HepG2 (cell line): Measurements from ENCODE around the gene LITAF. TPM values are rescaled to one million over a fixed set of nuclear protein-coding genes. Genes with fewer than 3 reads are reported as not detected.
A peak's percentile ranks its signal among the peaks of the same experiment; 100 is the strongest.

Experiments
- ARID2 ChIP-seq: sonication (generic); formaldehyde crosslinking; IDR thresholded peaks from 2 replicates; pipeline ENCODE4 v1.8.1; 2022; ENCODE audit warnings: mild to moderate bottlenecking, missing genetic modification reagents, borderline replicate concordance
- DNMT1 ChIP-seq: sonication (generic); formaldehyde crosslinking; IDR thresholded peaks from 2 replicates; pipeline ENCODE4 v1.5.1; 2020; ENCODE audit warnings: mild to moderate bottlenecking, missing genetic modification reagents
- ETV6 ChIP-seq: sonication (generic); formaldehyde crosslinking; conservative IDR thresholded peaks from 2 replicates; pipeline ENCODE4 v1.4.0; 2020; ENCODE audit warnings: missing genetic modification reagents
- HIC2 ChIP-seq: sonication (generic); formaldehyde crosslinking; IDR thresholded peaks from 2 replicates; pipeline ENCODE4 v1.9.0; 2022; ENCODE audit warnings: low read depth, missing genetic modification reagents
- KLF12 ChIP-seq: sonication (generic); formaldehyde crosslinking; IDR thresholded peaks from 2 replicates; pipeline ENCODE4 v1.4.0; 2020; ENCODE audit warnings: missing genetic modification reagents, borderline replicate concordance
- MED8 ChIP-seq: sonication (generic); formaldehyde crosslinking; IDR thresholded peaks from 2 replicates; pipeline ENCODE4 v1.8.1; 2023; ENCODE audit warnings: mild to moderate bottlenecking, missing genetic modification reagents; ENCODE audit not compliant: insufficient replicate concordance
- PHF5A ChIP-seq: IDR thresholded peaks from one replicate; pipeline ENCODE4 v1.6.1; 2018; ENCODE audit warnings: low read depth, missing genetic modification reagents; ENCODE audit not compliant: unreplicated experiment
- SMAD1 ChIP-seq: sonication (generic); formaldehyde crosslinking; IDR thresholded peaks from 2 replicates; pipeline ENCODE4 v1.4.0; 2020; ENCODE audit warnings: missing genetic modification reagents, low read depth, mild to moderate bottlenecking, borderline replicate concordance
- SP4 ChIP-seq: sonication (generic); formaldehyde crosslinking; IDR thresholded peaks from 2 replicates; pipeline ENCODE4 v1.8.1; 2023; ENCODE audit warnings: mild to moderate bottlenecking, missing genetic modification reagents
- TSC22D2 ChIP-seq: sonication (generic); formaldehyde crosslinking; IDR thresholded peaks from 2 replicates; pipeline ENCODE4 v1.5.1; 2020; ENCODE audit warnings: missing genetic modification reagents, mild to moderate bottlenecking, borderline replicate concordance
- ZBTB43 ChIP-seq: sonication (generic); formaldehyde crosslinking; conservative IDR thresholded peaks from 2 replicates; pipeline ENCODE4 v1.4.0; 2020; ENCODE audit warnings: missing genetic modification reagents
- ZNF264 ChIP-seq: sonication (generic); formaldehyde crosslinking; IDR thresholded peaks from 2 replicates; pipeline ENCODE4 v1.4.0; 2020; ENCODE audit warnings: missing genetic modification reagents
- ZNF275 ChIP-seq: sonication (generic); formaldehyde crosslinking; IDR thresholded peaks from 2 replicates; pipeline ENCODE4 v1.8.0; 2022; ENCODE audit warnings: missing genetic modification reagents, mild to moderate bottlenecking, inconsistent platforms, borderline replicate concordance
- ZNF550 ChIP-seq: sonication (generic); formaldehyde crosslinking; IDR thresholded peaks from 2 replicates; pipeline ENCODE4 v1.4.0; 2020; ENCODE audit warnings: mild to moderate bottlenecking, missing genetic modification reagents, borderline replicate concordance
- ZNF562 ChIP-seq: sonication (generic); formaldehyde crosslinking; IDR thresholded peaks from 2 replicates; pipeline ENCODE4 v1.8.0; 2022; ENCODE audit warnings: missing genetic modification reagents, borderline replicate concordance
- polyA plus RNA-seq, 8 experiments: library from polyadenylated mRNA; depleted of rRNA in 3 of 8; stranded (reverse) in 7 of 8; unstranded in 1 of 8; fragments of >200 nt; fragmentation: Illumina TruSeq in 4 of 8; extraction: Trizol in 4 of 8; gene quantifications; 2 replicates each; pipeline versions ENCODE4 v1.2.1 to v1.2.3, GENCODE V29; 2011 to 2016; ENCODE audit warnings: low read depth in 4 of 8, missing spikeins in 1 of 8, mixed read lengths in 1 of 8; ENCODE audit not compliant: insufficient read depth in 1 of 8
- total RNA-seq, 5 experiments: library from RNA; depleted of rRNA; stranded (reverse); fragments of >200 nt; fragmentation: Illumina TruSeq; extraction: Trizol; gene quantifications; 2 replicates each; pipeline ENCODE4 v1.2.3, GENCODE V29; 2016; ENCODE audit warnings: low read depth in 1 of 5
- TF ChIP-seq, protein P1 (sequence below), 2 experiments: sonication (generic) in 1 of 2; formaldehyde crosslinking in 1 of 2; IDR thresholded peaks; 2 replicates each; pipeline versions ENCODE4 v1.4.0 to v1.6.1; 2018 to 2020; ENCODE audit warnings: missing genetic modification reagents in 2 of 2, borderline replicate concordance in 1 of 2, low read depth in 1 of 2, mild to moderate bottlenecking in 1 of 2, missing biosample characterization in 1 of 2
- TF ChIP-seq, protein P2 (sequence below): sonication (generic); formaldehyde crosslinking; IDR thresholded peaks from 2 replicates; pipeline ENCODE4 v1.5.1; 2020; ENCODE audit warnings: mild to moderate bottlenecking, missing genetic modification reagents, borderline replicate concordance

The LITAF gene
- total and polyA plus RNA-seq, 2 of the 13 experiments (the other 11 are each of a cell fraction or from before 2014, with no cell fraction given): 80.1 to 141 TPM

DNA sequence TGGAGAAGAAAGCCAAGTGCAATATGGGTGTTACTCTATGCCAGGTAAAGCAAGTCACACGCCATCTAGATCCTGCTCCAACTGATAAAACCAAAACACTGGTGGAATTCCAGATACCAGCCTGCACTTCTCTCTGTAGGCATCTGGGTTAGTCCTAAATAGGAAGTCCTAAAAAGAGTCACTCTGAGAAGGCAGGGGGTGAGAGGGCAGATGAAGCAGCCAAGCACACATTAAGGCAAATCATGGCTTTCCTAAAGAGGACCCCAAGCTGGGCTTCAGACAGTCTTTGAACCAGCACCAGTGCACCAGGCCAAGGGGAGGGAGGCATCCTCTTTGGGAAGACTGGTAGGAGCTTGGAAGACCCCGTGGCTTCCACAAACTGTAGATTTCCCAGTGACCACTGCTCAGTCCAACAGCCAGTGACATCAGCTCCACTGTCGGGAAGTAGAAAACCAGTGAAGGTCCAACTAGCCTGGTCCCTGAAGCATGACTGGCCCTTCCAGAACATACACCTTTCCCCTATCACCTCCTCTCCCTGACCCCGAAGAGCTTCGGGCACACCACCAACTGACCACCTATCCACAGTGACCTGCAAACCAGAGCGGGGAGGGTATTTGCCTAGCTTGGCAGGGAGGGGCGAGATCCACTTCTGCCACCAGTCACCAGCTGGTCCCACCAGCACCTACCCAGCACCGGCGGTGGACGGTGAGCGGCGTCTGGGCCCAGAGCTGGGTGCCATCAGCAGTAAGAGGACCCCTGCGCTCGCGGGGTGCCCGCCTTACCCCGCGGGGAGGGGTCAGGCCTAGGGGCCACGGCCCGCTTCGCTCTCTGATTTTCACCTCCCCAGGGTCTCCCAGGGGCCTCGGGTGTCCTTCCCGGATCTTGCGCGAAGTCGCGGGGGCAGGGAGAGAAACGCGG is 1.0 kb downstream of the LITAF start (continued):
- TF ChIP-seq HIC2 (CRISPR knock-in tag) (peak; percentile 72; the same call in 1 of the 2 replicates), DNMT1 (peak; percentile 89), TSC22D2 (CRISPR knock-in tag) (peak; percentile 8; the same call in 1 of the 2 replicates), ZNF562 (CRISPR knock-in tag) (no peak), MED8 (CRISPR knock-in tag) (peak; percentile 61), SMAD1 (CRISPR knock-in tag) (peak; percentile 95; the same call in 1 of the 2 replicates), ZNF550 (CRISPR knock-in tag) (peak; percentile 90; the same call in 1 of the 2 replicates), KLF12 (CRISPR knock-in tag) (peak; percentile 30; the same call in 1 of the 2 replicates), ARID2 (CRISPR knock-in tag) (peak; percentile 66; the same call in 1 of the 2 replicates), ZNF264 (0 out of 2 replicates have a peak, but pooled peaks have one; percentile 17), ZBTB43 (0 out of 2 replicates have a peak, but pooled peaks have one; percentile 44), PHF5A (CRISPR knock-in tag) (no peak), ETV6 (CRISPR knock-in tag) (no peak; the same call in 1 of the 2 replicates), ZNF275 (CRISPR knock-in tag) (peak; percentile 45; the same call in 1 of the 2 replicates), SP4 (CRISPR knock-in tag) (0 out of 2 replicates have a peak, but pooled peaks have one; percentile 55)
- TF ChIP-seq, protein P1, sequence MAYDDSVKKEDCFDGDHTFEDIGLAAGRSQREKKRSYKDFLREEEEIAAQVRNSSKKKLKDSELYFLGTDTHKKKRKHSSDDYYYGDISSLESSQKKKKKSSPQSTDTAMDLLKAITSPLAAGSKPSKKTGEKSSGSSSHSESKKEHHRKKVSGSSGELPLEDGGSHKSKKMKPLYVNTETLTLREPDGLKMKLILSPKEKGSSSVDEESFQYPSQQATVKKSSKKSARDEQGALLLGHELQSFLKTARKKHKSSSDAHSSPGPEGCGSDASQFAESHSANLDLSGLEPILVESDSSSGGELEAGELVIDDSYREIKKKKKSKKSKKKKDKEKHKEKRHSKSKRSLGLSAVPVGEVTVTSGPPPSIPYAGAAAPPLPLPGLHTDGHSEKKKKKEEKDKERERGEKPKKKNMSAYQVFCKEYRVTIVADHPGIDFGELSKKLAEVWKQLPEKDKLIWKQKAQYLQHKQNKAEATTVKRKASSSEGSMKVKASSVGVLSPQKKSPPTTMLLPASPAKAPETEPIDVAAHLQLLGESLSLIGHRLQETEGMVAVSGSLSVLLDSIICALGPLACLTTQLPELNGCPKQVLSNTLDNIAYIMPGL (CRISPR knock-in tag; IDR thresholded peaks at IDR 0.05; ENCODE audit: borderline replicate concordance in 1 of 2, low read depth in 1 of 2): peak; percentile 27 to 63; a peak in 3 of 4 replicates
- TF ChIP-seq, protein P2, sequence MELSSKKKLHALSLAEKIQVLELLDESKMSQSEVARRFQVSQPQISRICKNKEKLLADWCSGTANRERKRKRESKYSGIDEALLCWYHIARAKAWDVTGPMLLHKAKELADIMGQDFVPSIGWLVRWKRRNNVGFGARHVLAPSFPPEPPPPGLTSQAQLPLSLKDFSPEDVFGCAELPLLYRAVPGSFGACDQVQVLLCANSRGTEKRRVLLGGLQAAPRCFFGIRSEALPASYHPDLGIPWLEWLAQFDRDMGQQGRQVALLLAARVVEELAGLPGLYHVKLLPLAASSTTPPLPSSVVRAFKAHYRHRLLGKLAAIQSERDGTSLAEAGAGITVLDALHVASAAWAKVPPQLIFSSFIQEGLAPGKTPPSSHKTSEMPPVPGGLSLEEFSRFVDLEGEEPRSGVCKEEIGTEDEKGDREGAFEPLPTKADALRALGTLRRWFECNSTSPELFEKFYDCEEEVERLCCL (CRISPR knock-in tag): peak; percentile 30; the same call in 1 of the 2 replicates
